Left cardiac atrium (tissue), 4 donors: ENCODE results near the gene AKR7A3. TPM values are rescaled to one million over a fixed set of nuclear protein-coding genes. Genes with fewer than 3 reads are reported as not detected.

Experiments used
- ATAC-seq, 2 donors: fragments of 200-7000 bp; cut with Tn5 transposase; one replicate each; pipeline ENCODE4 v1.9.1; 2020; ENCODE audit warnings: mild to moderate bottlenecking in 2 of 2, moderate library complexity in 2 of 2
- DNase-seq: peaks from one replicate; pipeline ENCODE4 v3.0.0-alpha.2; 2020
- intact Hi-C, 2 donors: fragments of 100-400 bp; cut with DNase I; formaldehyde crosslinking; loops; one replicate each; pipeline versions ENCODE4 v1.14.1 to v1.15.1; 2022 to 2023
- total RNA-seq, 2 donors: library from RNA; stranded (reverse); fragmentation: NEBNext Ultra II Directional; extraction: Animal tissue kit (Norgen Biotek cat#: 25700); gene quantifications; one replicate each; pipeline ENCODE4 v1.2.1, GENCODE V29; 2021
- donor health status: DM: no; HTN: yes; CAD: no.
- donor health status: DM: no; HTN: yes; CAD: no; lungs with severe emphysema.
- donor health status: DM: yes; HTN: yes; CAD: no.
- donor health status: Dilated cardiomyopathy.

Gene AKR7A3
- total RNA-seq, 2 donors from 2014 or later: 0.12 TPM; not detected in 1

GRCh38 chr1:19322481-19322880, 33.9 kb upstream of the AKR7A3 start:
- ATAC-seq: no peak

DNA sequence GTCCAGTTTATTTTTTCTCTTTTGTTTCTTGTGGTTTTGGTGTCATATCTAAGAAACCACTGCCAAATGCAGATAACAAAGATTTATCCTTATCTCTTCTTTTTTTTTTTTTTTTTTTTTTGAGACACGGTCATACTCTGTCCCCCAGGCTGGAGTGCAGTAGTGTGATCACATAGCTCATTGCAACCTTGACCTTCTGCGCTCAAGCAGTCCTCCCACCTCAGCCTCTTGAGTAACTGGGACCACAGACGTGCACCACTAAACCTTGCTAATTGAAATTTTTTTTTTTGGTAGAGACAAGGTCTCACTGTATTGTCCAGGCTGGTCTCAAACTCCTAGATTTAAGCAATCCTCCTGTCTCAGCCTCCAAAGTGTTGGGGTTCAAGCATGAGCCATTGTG, 32.5 kb upstream of the AKR7A3 start:
- no peak for ATAC-seq
- no peak for DNase-seq
- intact Hi-C loops: no loop called here

More at GRCh38 chr1:19322481-19322880, 33.9 kb upstream of the AKR7A3 start:
- intact Hi-C loops: no loop called here
- DNase-seq: no peak

- ATAC-seq: no peak
- no peak for DNase-seq
- intact Hi-C loops: no loop called here
These were observed 30.6 kb upstream of the AKR7A3 start for GRCh38 chr1:19319196-19319595.

DNA sequence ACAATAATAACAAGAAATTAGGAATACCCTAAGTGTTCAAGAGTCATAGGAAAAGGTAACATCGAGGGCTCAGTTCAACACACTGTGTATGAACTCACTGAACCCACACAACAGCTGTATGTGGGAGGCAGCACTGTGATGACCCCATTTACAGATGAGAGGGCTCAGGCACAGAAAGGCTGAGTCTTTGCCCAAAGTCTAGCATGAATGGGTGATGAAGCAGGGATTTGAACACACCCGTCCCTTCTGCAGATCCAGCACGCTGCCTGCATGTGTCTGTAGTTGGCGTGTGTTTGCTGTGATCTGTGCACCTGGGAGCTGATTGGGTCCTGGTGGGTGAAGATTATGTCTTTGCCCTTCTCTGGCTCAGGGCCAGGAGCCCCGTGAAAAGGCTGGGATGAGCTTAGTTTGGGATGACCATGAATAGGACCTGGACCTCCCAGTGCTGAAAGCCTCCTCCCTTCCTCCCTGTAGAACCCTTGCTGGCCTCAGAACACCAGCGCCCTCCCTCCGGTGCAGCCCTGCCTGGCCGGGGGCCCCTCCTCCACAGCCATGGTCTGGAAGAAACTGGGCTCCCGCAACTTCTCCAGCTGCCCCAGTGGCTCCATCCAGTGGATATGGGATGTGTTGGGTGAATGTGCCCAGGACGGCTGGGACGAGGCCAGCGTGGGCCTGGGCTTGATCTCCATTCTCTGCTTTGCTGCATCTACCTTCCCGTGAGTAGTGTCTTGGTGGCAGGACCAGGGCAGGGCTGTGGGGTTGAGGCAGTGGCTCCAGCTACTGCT, 28.7 kb upstream of the AKR7A3 start:
- intact Hi-C loops: no loop called here
- ATAC-seq (no peak), DNase-seq (no peak)

DNA sequence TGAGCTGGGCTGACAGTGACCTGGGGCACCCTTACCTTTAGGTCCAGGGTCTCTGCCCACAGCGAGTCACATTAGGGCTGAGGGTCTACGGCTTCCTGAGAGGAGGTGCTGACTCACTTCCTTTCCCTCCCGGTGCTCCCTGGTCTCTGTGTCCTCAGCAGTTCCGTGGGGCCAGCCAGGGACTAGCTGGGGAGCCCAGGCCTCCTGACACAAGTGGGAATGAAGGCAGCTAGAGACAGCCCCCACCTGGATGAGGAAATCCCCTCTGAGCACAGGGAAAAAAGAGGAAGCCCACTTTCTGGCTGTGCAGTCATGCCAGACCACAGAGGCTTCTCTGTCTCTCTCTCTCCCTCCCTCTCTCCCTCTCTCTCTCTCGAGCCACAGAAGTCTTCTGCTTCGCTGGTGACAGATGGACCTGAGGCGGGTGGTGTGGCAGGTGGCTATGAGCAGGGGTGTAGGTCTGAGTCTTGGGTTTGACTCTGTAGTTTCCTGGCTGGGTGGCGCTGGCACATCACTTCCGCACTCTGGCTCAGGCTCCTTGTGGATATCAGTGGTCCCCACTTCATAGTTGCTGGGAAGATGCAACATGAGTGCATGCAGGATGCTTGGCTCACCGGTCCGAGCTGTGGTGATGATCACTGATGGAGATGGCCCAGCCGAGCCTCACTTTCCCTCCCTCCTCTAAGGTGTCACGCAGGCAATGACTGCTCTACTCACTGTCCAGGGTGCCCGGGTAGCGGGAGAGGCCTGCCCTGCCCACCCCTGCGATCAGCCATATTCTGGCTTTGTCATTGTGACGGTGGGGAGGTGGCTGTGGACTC, 27.0 kb upstream of the AKR7A3 start:
- DNase-seq (no peak), ATAC-seq (no peak)
- intact Hi-C loops: no loop called here

DNA sequence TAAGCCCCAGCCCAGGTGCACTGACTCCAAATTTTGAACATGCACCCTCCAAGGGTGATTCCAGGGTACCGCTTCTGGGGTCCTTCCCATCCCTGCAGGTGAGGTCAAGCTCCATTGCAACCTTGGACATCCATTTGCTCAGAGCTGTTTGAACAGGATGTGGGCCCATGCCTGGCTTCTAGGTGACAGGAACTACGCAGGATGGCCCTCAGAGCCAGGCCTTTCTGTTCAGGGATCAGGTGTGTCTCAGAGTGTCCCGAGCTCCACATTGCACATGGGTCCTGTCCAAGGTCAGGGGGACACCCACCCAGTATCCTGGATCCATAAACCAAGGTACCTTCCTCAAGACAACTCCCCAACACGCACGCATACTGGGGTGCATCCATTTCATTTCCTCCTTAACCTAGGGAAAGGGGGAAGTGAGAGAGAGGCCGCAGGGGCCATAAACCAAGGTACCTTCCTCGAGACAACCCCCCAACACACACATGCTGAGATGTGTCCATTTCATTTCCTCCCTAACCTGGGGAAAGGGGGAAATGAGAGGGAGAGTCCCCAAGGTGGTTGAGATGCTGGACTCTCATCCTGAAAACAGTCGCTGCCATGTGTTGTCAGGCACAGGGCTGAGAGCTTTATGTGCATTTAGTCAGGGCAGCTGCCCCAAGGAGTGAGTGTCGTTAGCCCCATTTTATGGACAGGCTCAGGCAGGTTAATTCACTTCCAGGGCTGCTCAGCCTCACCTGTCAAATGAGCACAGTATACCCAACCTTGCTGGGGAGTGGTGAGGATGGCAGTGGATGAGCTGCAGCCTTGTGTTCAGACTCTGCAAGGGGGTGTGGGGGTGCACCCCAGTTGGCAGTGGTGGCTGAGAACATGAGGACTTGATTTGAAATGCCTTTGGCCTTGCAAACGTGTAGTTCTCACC, 25.7 kb upstream of the AKR7A3 start:
- DNase-seq (no peak), ATAC-seq (no peak)
- intact Hi-C loops: no loop called here

GRCh38 chr1:19313636-19313959, 25.0 kb upstream of the AKR7A3 start:
- ATAC-seq (no peak), DNase-seq (no peak)
- intact Hi-C loops: no loop called here

DNA sequence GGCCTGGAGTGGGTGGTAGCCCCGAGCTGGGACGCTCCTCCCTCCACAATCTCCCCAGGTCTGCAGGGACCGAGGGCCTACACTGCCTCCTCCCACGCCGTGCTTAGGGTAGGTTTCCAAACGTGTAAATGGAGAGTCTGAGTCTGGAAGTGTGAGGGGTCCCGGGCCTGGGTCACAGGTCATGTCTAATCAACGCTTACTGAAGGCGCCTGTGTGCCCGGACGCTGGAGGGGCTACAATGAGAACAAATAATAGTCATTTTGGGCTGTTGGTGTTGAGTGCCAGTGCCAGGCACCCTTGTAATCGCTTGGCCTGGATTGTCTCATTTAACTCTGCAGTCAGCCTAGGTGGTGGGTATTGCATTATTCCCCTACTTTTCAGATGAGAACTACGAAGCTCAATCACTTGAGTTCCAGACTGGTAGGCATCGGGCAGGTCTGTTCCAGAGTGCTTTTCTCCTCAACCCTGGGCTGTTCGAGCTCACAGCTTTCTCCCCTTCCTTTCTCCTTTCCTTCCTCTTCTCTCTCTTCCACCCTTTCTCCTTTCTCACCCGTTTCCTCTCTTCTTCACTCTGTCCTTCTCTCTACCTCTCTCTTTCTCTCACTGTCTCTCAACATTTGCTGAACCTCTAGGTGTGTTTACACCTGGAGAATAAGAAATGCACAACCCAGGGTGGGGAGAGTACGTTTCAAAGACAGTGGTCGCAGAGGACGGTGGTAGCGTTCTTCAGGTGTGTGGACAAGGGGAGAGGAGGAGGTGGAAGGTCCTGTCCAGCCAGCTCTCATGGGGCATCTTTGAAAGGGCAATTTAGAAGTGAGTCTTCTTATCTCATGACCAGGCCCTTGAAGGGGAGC, 24.4 kb upstream of the AKR7A3 start:
- intact Hi-C loops: no loop called here
- ATAC-seq: no peak
- no peak for DNase-seq

- intact Hi-C loops: no loop called here
- ATAC-seq (peak; percentile 97), DNase-seq (peak; percentile 93)
These were observed 23.6 kb upstream of the AKR7A3 start, which contains the start of the genes AKR7A2 and SLC66A1 for GRCh38 chr1:19311931-19312781. TSS of gene AKR7A2 (minus strand) at chr1:19312144. CDS start at chr1:19312124, 20 bp downstream. TSS of gene SLC66A1 (plus strand) at chr1:19312326. CDS start at chr1:19317678, 5,352 bp downstream.

GRCh38 chr1:19311503-19311930, 22.9 kb upstream of the AKR7A3 start:
- intact Hi-C loops: no loop called here
- ATAC-seq: peak; percentile 25 to 27
- DNase-seq: no peak

DNA sequence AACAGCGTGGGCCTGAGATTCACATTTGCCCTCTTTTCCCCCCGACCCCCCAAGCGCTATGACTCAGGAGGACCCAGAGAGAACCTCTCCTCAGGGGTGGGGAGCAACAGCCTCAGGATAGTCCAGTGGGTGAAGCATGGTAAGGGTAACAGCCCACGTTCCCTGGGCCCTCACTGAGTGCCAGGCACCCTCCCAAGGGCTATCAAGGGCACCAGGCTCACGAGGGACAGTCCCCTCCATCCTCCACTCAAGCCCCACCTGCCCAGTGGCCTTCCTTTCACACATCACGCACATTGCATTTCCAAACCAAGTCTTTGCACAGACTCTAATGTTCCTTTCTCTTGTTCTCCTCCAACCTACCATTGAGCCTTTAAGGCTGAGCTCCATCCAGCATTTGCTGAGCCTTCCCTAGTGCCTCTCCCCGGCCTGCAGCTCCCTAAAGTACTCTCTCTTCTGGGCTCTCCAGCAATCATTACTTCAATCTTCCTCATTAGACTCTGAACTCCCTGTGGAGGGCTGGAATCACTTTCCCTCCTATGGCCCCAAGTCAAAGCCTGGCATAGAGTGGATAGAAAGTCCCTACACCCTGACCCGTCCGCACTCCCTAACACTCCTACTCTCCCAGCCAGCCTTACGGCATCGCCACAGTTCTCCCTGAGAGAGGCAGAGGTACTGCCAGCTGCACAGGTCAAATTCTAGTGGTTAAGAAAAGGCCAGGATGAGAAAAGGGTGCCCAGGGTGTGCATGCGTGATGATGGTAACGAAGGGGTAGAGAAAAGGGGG, 22.3 kb upstream of the AKR7A3 start:
- DNase-seq (no peak), ATAC-seq (peak in 1 of 2 donors; percentile 2)
- intact Hi-C loops: no loop called here

DNA sequence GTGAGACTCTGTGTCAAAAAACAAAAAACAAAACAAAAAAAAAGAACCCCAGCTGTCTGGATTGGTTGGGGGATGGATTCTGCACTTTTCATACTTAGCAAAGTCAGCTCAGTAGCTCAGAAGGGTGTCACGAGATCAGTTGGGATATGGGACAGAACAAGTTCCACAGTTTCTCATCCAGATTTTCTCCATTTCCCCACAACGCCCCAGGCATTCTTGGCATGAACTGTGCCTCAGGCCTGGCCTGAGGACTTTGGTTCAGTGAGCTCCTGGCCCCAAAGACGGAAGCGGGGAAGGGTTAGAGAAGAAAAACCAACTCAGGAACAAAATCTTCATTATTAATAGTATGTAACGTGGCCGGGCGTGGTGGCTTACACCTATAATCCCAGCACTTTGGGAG, 21.5 kb upstream of the AKR7A3 start:
- DNase-seq (no peak), ATAC-seq (no peak)
- intact Hi-C loops: no loop called here

- no peak for ATAC-seq
- no peak for DNase-seq
- intact Hi-C loops: no loop called here
These were observed 20.7 kb upstream of the AKR7A3 start for GRCh38 chr1:19309123-19309813.

DNA sequence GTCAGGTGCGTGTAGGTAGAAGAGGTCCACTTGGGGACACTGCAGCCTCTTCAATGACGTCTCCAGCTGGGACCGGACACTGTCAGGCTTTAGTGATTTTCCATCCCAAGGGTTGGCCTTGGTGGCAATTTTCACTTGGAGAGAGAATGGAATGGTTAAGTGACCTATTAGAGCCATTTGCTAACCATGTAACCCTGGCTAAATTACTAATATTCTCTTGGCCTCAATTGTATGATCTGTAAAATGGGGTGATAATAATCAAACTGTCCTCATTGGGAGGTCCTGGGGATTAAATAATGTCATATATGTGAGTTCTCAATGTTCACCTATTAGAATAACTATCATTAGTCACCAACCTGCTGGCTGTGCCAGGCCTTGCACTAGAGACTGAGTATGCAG, 19.9 kb upstream of the AKR7A3 start:
- intact Hi-C loops: no loop called here

GRCh38 chr1:19307794-19308508, 19.4 kb upstream of the AKR7A3 start:
- DNase-seq (no peak), ATAC-seq (no peak)
- intact Hi-C loops: no loop called here

More for the DNA sequence above, 19.9 kb upstream of the AKR7A3 start:
- ATAC-seq (no peak), DNase-seq (no peak)

GRCh38 chr1:19306941-19307340, 18.4 kb upstream of the AKR7A3 start:
- intact Hi-C loops: no loop called here
- ATAC-seq (no peak), DNase-seq (no peak)
